Gastroesophageal sphincter (tissue), 4 donors: Measurements from ENCODE around the gene FIGNL2. TPM values are rescaled to one million over a fixed set of nuclear protein-coding genes. Genes with fewer than 3 reads are reported as not detected.
"Not testable (repeated sequence)": the region's sequence is repeated elsewhere in the genome, so short reads cannot be mapped to it uniquely, and the experiment has no call there.

Experiments used
- ATAC-seq: fragments of 150-250 bp; one replicate; pipeline ENCODE4 v1.9.1; 2016; ENCODE audit warnings: mild to moderate bottlenecking, moderate library complexity
- H3K27ac ChIP-seq, 4 donors: fragments of 200-600 bp; sonication (generic) in 3 of 4; 1 replicate in 3 of 4; 2 replicates in 1 of 4; pipeline ENCODE4 v1.5.1; 2016 to 2019
- H3K27me3 ChIP-seq: fragments of 200-600 bp; sonication (generic); one replicate; pipeline ENCODE4 v1.5.1; 2019
- H3K36me3 ChIP-seq, 2 donors: fragments of 200-600 bp; sonication (generic); one replicate each; pipeline ENCODE4 v1.5.1; 2019; ENCODE audit warnings: control low read depth in 1 of 2
- H3K4me1 ChIP-seq, 3 donors: fragments of 200-600 bp; sonication (generic); 1 replicate in 2 of 3; 2 replicates in 1 of 3; pipeline ENCODE4 v1.5.1; 2016 to 2019; ENCODE audit warnings: control low read depth in 2 of 3
- H3K4me3 ChIP-seq, 2 donors: fragments of 200-600 bp; sonication (generic); one replicate each; pipeline ENCODE4 v1.5.1; 2019; ENCODE audit warnings: mild to moderate bottlenecking in 1 of 2, moderate library complexity in 1 of 2
- H3K9me3 ChIP-seq, 3 donors: fragments of 200-600 bp; sonication (generic); one replicate each; pipeline ENCODE4 v1.5.1; 2017 to 2019; ENCODE audit warnings: control low read depth in 2 of 3
- CTCF ChIP-seq, 4 experiments: fragments of 200-600 bp in 2 of 4; fragments of 450-650 bp in 2 of 4; sonication (generic) in 1 of 4; IDR thresholded peaks; one replicate each; pipeline ENCODE4 v1.5.1; 2017 to 2019; ENCODE audit warnings: antibody characterized with exemption in 4 of 4, mild to moderate bottlenecking in 2 of 4, moderate library complexity in 2 of 4
- EP300 ChIP-seq: sonication (generic); formaldehyde crosslinking; IDR thresholded peaks from one replicate; pipeline ENCODE4 v1.6.1; 2017; ENCODE audit warnings: antibody characterized with exemption, mild to moderate bottlenecking
- POLR2A ChIP-seq, 2 donors: fragments of 450-650 bp; IDR thresholded peaks; one replicate each; pipeline ENCODE4 v1.6.1; 2017; ENCODE audit warnings: antibody characterized with exemption in 2 of 2, mild to moderate bottlenecking in 2 of 2, moderate library complexity in 1 of 2
- POLR2AphosphoS5 ChIP-seq: sonication (generic); formaldehyde crosslinking; IDR thresholded peaks from one replicate; pipeline ENCODE4 v1.6.1; 2017; ENCODE audit warnings: antibody characterized with exemption
- WGBS, 2 donors: methylation state at CpG; one replicate each; pipeline ENCODE4 v1.1.5; 2018; ENCODE audit warnings: low coverage in 1 of 2; 5-methylcytosine and 5-hydroxymethylcytosine counted together
- total RNA-seq, 4 donors: library from RNA; depleted of rRNA; stranded (reverse); fragments of >200 nt; gene quantifications; one replicate each; pipeline ENCODE4 v1.1.0, GENCODE V29; 2016

Gene FIGNL2
- total RNA-seq, 4 donors from 2014 or later = 0.13 to 0.35 (median 0.16) TPM; not detected in 1

- H3K4me3 ChIP-seq = no peak overlapping the region
- no peaks in the 10 kb centered on the region for H3K9me3 ChIP-seq
- no peak overlapping the region for H3K27ac ChIP-seq
- H3K27me3 ChIP-seq = peaks cover 45% of the 10 kb centered on the region
- H3K4me1 ChIP-seq = peaks cover 0 to 18% (median 0%) of the 10 kb centered on the region in 3 donors
- 46 to 78% methylated on average over 2 to 4 of the region's 21 CpGs for WGBS, 2 donors
- no peak for TF ChIP-seq EP300
- no peak for TF ChIP-seq POLR2A (IDR thresholded peaks at IDR 0.05)
- no peak for TF ChIP-seq CTCF (IDR thresholded peaks at IDR 0.05)
- TF ChIP-seq POLR2AphosphoS5 = no peak
- ATAC-seq = no peak
- no peaks in the 10 kb centered on the region for H3K36me3 ChIP-seq
Observed at GRCh38 chr12:51889216-51890132, 41.0 kb upstream of the FIGNL2 start.

DNA sequence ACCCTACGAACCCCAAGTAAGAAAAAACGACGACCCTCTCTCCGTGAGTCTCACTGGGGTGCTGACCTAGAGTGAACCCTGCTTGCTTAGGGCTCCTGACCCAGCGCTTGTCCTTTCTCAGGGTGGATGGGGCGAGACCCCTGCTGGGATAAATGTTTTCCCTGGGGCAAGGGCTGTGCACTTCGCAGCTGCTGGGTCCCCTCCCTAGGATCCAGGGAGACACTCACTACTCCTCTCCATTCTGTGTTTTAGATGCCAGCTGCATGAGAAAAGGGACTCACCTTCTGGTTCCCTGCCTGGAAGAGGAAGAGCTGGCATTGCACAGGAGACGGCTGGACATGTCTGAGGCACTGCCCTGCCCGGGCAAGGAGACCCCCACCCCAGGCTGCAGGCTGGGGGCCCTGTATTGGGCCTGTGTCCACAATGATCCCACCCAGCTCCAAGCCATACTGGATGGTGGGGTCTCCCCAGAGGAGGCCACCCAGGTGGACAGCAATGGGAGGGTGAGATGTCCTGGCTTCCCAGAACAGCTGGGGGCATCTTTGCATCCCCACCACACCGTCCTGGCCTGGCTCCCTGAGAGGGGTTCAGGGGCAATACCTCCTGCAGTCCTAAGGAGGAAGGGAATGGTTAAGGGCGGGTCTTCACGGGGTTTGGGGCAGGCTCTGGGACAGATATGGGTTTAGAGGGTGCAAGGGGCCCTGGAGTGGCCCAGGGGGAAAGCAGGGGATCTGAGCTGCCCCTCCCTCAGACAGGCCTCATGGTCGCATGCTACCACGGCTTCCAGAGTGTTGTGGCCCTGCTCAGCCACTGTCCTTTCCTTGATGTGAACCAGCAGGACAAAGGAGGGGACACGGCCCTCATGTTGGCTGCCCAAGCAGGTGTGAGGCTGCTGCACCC, 40.0 kb upstream of the FIGNL2 start:
- Histone ChIP-seq H3K27me3 (peaks cover 50% of the 10 kb centered on the region), H3K27ac (no peak overlapping the region), H3K4me1 (peaks cover 0 to 18% (median 0%) of the 10 kb centered on the region in 3 donors), H3K4me3 (no peak overlapping the region), H3K36me3 (no peaks in the 10 kb centered on the region), H3K9me3 (no peaks in the 10 kb centered on the region)
- 80 to 100% methylated on average over 3 to 5 of the region's 15 CpGs for WGBS, 2 donors
- TF ChIP-seq POLR2A (IDR thresholded peaks at IDR 0.05) = no peak
- no peak for TF ChIP-seq POLR2AphosphoS5
- TF ChIP-seq CTCF (IDR thresholded peaks at IDR 0.05) = no peak
- TF ChIP-seq EP300 = no peak
- no peak for ATAC-seq

DNA sequence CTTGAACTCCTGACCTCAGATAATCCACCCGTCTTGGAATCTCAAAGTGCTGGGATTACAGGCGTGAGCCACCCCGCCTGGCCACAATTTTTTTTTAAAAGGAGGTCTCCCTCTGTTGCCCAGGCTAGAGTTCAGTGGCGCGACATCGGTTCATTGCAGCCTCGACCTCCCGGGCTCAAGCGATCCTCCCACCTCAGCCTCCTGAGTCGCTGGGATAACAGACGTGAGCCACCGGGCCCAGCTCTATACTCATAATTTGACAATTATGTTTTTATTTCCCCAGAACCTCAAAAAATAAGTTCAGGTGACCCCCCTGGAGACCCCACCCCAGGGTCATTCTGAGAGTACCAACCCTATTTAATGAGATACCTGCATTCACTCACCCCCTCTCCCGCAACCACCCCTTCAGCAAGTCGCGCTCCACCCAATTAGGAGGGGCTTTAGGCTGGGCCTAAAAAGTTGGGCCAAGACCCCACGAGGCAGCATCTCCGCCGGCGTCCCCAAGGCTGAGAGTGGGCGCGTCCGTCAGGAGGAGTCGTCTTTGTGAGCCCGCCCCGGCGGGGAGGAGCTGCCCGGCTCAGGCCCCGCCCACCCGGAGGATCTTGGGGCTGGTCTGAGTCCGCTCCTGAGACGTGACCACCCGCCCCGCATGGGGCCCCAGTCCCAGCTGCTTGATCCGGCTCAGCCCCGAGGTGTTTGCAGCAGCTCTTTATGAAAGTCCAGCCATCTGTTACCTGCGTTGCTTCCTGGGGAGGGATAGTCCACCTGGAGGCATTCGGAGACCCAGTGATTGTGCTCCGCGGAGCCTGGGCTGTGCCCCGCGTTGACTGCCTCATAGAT, 39.2 kb upstream of the FIGNL2 start, which contains the start of gene ANKRD33:
Gene ANKRD33, plus strand, starts transcription at position 628 of the 840 bp plus-strand sequence. Its CDS starts 84 bp downstream, at position 712.
- H3K9me3 ChIP-seq = no peaks in the 10 kb centered on the region
- no peak within 1 kb of the TSS for H3K27ac ChIP-seq
- H3K27me3 ChIP-seq = peaks cover 50% of the 10 kb centered on the region
- H3K4me1 ChIP-seq = peaks cover 0 to 18% (median 0%) of the 10 kb centered on the region in 3 donors
- no peak for ATAC-seq
- TF ChIP-seq POLR2AphosphoS5 = no peak
- no peak for TF ChIP-seq POLR2A (IDR thresholded peaks at IDR 0.05)
- no peak for TF ChIP-seq EP300
- TF ChIP-seq CTCF (IDR thresholded peaks at IDR 0.05) = no peak
- WGBS, 2 donors = 75 to 88% methylated on average over 4 to 13 of the region's 41 CpGs
- no peak within 1 kb of the TSS for H3K4me3 ChIP-seq
- no peaks in the 10 kb centered on the region for H3K36me3 ChIP-seq

DNA sequence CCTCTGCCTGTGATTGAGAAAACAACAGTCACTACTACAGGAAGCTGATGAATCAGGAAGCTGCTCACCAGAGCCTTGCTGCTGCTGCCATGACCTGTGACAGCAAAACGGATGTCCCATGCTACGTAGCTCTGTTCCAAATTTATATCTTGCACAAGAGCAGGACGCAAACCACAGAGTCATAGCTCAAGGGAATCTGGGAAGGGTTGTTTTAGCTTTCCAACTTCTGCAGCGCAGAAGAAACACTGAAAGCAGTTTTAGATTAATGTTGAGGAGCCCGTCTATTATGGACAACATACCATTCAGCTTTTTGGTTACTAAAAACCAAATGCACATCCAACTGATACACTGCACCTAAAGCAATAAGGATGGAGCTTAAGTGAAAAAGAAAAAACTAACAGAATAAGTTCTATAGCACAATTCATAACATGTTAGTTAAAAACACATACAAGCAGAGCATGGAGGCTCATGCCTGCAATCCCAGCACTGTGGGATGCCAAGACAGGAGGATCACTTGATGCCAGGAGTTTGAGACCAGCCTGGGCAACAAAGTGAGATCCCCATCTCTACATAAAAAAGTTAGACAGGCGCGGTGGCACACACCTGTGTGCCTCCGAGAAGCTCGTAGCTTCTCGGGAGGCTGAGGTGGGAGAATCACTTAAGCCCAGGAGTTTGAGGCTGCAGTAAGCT, 37.6 kb upstream of the FIGNL2 start:
- TF ChIP-seq EP300 (no peak), POLR2AphosphoS5 (peak; percentile 86), CTCF (IDR thresholded peaks at IDR 0.05) (no peak)
- H3K4me3 ChIP-seq = no peak overlapping the region
- peaks cover 49% of the 10 kb centered on the region for H3K27me3 ChIP-seq
- peaks cover 0 to 18% (median 0%) of the 10 kb centered on the region in 3 donors for H3K4me1 ChIP-seq
- WGBS, 2 donors = 49 to 62% methylated on average over 9 to 10 of the region's 10 CpGs
- H3K36me3 ChIP-seq = no peaks in the 10 kb centered on the region
- no peaks in the 10 kb centered on the region for H3K9me3 ChIP-seq
- H3K27ac ChIP-seq = peak overlapping the region in 3 of 4 donors; percentile 41 to 67 (median 59)
- ATAC-seq = peak; percentile 98

DNA sequence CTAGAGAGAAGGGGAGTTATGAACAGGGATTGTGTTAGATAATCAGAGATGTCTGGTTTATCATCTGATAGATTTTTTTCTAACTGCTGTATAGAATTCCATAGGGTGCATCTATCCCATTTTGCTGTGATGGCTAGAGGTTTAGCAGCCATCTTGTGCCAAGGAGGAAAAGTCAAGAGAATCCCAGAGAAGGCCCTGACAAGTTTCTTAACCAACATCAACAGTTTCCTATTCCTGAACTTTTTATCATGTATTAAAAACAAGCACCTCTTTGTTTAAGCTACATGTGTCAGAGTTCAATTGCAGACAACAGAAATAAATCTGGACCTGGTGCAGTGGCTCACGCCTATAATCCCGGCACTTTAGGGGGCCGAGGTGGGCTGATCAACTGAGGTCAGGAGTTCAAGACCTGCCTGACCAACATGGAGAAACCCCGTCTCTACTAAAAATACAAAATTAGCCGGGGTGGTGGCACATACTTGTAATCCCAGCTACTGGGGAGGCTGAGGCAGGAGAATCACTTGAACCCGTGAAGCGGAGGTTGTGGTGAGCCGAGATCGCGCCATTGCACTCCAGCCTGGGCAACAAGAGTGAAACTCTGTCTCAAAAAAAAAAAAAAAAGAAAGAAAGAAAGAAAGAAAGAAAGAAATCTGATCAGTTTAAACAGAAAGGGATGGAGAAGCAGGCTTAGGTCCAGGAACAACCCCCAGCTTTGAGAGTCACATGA, 36.9 kb upstream of the FIGNL2 start:
- not testable (repeated sequence) for H3K36me3 ChIP-seq, ATAC-seq, H3K4me3 ChIP-seq, H3K9me3 ChIP-seq
- Histone ChIP-seq H3K27ac (peak overlapping the region in 3 of 4 donors; percentile 45 to 69 (median 54)), H3K4me1 (peaks cover 0 to 18% (median 0%) of the 10 kb centered on the region in 3 donors), H3K27me3 (peaks cover 42% of the 10 kb centered on the region)
- 93 to 100% methylated on average over 2 to 5 of the region's 10 CpGs for WGBS, 2 donors
